ENCODE measurements around the gene WDR1.

WDR1 gene

DNA sequence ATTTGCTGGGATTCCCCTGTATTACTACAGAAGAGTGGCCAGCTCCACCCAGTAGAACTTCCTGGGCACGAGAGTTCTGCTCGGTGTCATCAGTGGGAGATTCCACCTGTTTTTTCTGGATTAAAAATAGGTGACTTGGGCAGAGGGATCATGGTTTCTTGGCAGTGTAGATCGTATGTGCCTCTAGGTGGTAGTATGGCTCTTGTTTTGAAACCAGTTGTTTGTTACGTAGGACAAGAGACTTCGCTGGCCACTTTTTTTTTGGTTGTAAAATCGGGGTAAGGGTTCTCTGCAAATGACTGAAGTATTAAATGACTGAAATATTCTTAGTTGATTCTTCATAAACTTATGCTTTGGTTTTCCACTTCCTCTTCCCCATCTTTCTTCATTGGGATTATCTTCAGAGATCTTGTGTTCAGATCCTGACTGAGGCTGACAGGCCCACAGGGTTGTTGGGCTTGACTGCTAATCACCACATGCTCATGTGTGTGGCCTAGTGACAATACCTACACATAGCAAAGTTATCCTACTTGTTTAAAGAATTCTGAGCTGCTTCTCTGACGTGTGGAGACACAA is 43.8 kb upstream of the WDR1 start:
- H3K4me3 ChIP-seq (ENCODE audit: low read length): no peak overlapping the region
- peak; percentile 56 for TF ChIP-seq CTCF (conservative IDR thresholded peaks at IDR 0.05; ENCODE audit: low read depth, low read length)
- no peak for DNase-seq (ENCODE audit: low read depth)

GRCh38 chr4:10159671-10160070 is 43.1 kb upstream of the WDR1 start:
- no peak for TF ChIP-seq CTCF (conservative IDR thresholded peaks at IDR 0.05; ENCODE audit: low read depth, low read length)

DNA sequence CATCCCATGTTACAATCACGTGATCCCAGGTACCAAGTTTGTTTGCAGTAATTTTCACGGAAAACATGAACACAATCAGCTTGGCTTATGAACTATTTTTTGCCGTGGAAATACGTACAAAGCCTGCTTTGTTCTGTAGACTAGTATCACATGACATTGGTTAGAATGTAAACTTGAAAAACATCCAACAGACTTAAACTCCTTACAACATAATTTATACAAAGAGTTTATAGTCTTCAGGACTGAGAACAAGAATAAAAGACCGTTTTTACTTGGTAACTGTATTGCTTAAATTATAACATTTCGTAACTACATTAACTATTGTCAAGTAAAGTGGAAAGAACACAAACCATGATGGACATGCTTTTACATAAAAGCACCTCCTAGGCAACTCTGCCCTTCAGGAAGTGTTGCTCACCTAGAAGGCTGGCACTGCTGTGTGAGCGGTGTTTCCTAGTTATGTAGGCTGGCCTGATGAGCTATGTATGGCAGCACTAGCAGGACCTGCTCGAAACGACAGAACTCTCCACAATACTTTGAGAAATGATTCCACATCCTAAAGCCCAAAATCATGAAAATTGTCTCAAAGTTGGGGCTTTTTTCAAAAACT is 41.8 kb upstream of the WDR1 start:
- DNase-seq (ENCODE audit: low read depth): peak; percentile 44
- H3K4me3 ChIP-seq (ENCODE audit: low read length): no peak overlapping the region
- TF ChIP-seq CTCF (conservative IDR thresholded peaks at IDR 0.05; ENCODE audit: low read depth, low read length): no peak

More at GRCh38 chr4:10159671-10160070, 43.1 kb upstream of the WDR1 start:
- DNase-seq (ENCODE audit: low read depth): no peak
- H3K4me3 ChIP-seq (ENCODE audit: low read length): no peak overlapping the region

GRCh38 chr4:10157478-10158332 is 41.1 kb upstream of the WDR1 start:
- no peak overlapping the region for H3K4me3 ChIP-seq (ENCODE audit: low read length)
- TF ChIP-seq CTCF (conservative IDR thresholded peaks at IDR 0.05; ENCODE audit: low read depth, low read length): peak; percentile 88
- peak; percentile 55 for DNase-seq (ENCODE audit: low read depth)

DNA sequence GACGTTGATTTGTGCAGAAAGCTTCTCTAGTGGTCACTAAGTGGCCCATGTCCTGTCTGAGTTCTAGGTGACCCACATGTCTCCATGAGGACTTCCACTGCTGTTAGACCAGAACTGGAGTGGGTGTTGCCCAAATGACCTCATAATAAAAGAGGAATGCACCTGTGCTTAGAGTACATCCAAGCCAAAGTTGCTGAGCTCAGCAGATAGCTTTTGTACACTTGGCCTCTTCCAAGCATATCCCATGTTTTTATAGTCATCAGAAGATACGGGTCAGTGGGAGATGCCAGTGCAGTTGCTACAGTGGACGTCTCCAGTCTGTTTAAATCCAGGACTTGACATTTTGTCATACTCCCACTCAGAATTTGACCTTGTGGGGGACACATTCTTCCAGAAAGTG is 37.6 kb upstream of the WDR1 start:
- no peak for TF ChIP-seq CTCF (conservative IDR thresholded peaks at IDR 0.05; ENCODE audit: low read depth, low read length)
- DNase-seq (ENCODE audit: low read depth): no peak
- H3K4me3 ChIP-seq (ENCODE audit: low read length): no peak overlapping the region

GRCh38 chr4:10153161-10153560 is 36.6 kb upstream of the WDR1 start:
- DNase-seq (ENCODE audit: low read depth): no peak
- TF ChIP-seq CTCF (conservative IDR thresholded peaks at IDR 0.05; ENCODE audit: low read depth, low read length): no peak
- no peak overlapping the region for H3K4me3 ChIP-seq (ENCODE audit: low read length)
